ENCODE results near the gene SLC16A10.

GRCh38 chr6:111171577-111172400, 84.5 kb downstream of the SLC16A10 start:
- TF ChIP-seq POLR2AphosphoS5 (IDR thresholded peaks at IDR 0.05; ENCODE audit: low read depth, low read length) = no peak
- TF ChIP-seq TAF1 (IDR thresholded peaks at IDR 0.05; ENCODE audit: borderline replicate concordance, low read depth, low read length) = no peak
- TF ChIP-seq POLR2A (IDR thresholded peaks at IDR 0.05; ENCODE audit: low read depth, low read length) = no peak

Data from GM12892 (cell line).